ENCODE measurements around the gene EBF3.

The EBF3 gene

GRCh38 chr10:129971381-129972144, 7.5 kb upstream of the EBF3 start:
- DNase-seq (ENCODE audit: low read depth in 1 of 2, low spot score in 1 of 2), result no peak

GRCh38 chr10:129970465-129971364, 6.6 kb upstream of the EBF3 start:
- no peak for DNase-seq (ENCODE audit: low read depth in 1 of 2, low spot score in 1 of 2)

GRCh38 chr10:129969911-129970464, 5.9 kb upstream of the EBF3 start:
- DNase-seq (ENCODE audit: low read depth in 1 of 2, low spot score in 1 of 2), result no peak

- DNase-seq (ENCODE audit: low read depth in 1 of 2, low spot score in 1 of 2), result no peak
Measured at GRCh38 chr10:129969184-129969910, 5.3 kb upstream of the EBF3 start.

GRCh38 chr10:129968853-129969183, 4.7 kb upstream of the EBF3 start:
- no peak for DNase-seq (ENCODE audit: low read depth in 1 of 2, low spot score in 1 of 2)

GRCh38 chr10:129968020-129968852, 4.2 kb upstream of the EBF3 start:
- no peak for DNase-seq (ENCODE audit: low read depth in 1 of 2, low spot score in 1 of 2)

GRCh38 chr10:129967579-129968019, 3.5 kb upstream of the EBF3 start:
- no peak for DNase-seq (ENCODE audit: low read depth in 1 of 2, low spot score in 1 of 2)

- no peak for DNase-seq (ENCODE audit: low read depth in 1 of 2, low spot score in 1 of 2)
Measured at GRCh38 chr10:129966889-129967578, 3.0 kb upstream of the EBF3 start.

- no peak for DNase-seq (ENCODE audit: low read depth in 1 of 2, low spot score in 1 of 2)
Measured at GRCh38 chr10:129966370-129966888, 2.4 kb upstream of the EBF3 start.

- no peak for DNase-seq (ENCODE audit: low read depth in 1 of 2, low spot score in 1 of 2)
Measured at GRCh38 chr10:129965959-129966358, 1.9 kb upstream of the EBF3 start.

GRCh38 chr10:129965425-129965808, 1.3 kb upstream of the EBF3 start:
- DNase-seq (ENCODE audit: low read depth in 1 of 2, low spot score in 1 of 2), result no peak

GRCh38 chr10:129964611-129965424, 744 bp upstream of the EBF3 start:
- DNase-seq (ENCODE audit: low read depth in 1 of 2, low spot score in 1 of 2), result no peak

GRCh38 chr10:129962872-129963640, 1.0 kb downstream of the EBF3 start:
- no peak for DNase-seq (ENCODE audit: low read depth in 1 of 2, low spot score in 1 of 2)

GRCh38 chr10:129962031-129962871, 1.8 kb downstream of the EBF3 start:
- DNase-seq (ENCODE audit: low read depth in 1 of 2, low spot score in 1 of 2), result no peak

- DNase-seq (ENCODE audit: low read depth in 1 of 2, low spot score in 1 of 2), result no peak
Measured at GRCh38 chr10:129961157-129961701, 2.8 kb downstream of the EBF3 start.

- DNase-seq (ENCODE audit: low read depth in 1 of 2, low spot score in 1 of 2), result no peak
Measured at GRCh38 chr10:129960481-129961156, 3.5 kb downstream of the EBF3 start.
